T-cell (primary cell): ENCODE results near the gene DNAJB2. TPM values are rescaled to one million over a fixed set of nuclear protein-coding genes. Genes with fewer than 3 reads are reported as not detected.
"Not testable (repeated sequence)": the region's sequence is repeated elsewhere in the genome, so short reads cannot be mapped to it uniquely, and the experiment has no call there.

Experiments used
- ATAC-seq, 4 experiments: fragments of 200-7000 bp in 3 of 4; fragments of 150-1000 bp in 1 of 4; cut with Tn5 transposase; replicated peaks in 1 of 4; 1 replicate in 3 of 4; 2 replicates in 1 of 4; pipeline ENCODE4 v1.10.0; 2021; ENCODE audit warnings: moderate library complexity in 3 of 4, mild to moderate bottlenecking in 2 of 4, moderate number of reproducible peaks in 1 of 4
- CTCF ChIA-PET, 2 donors: fragments of 300-600 bp; sonication (Branson Sonifier 250); formaldehyde crosslinking; loops; one replicate each; lab custom pipeline; 2022; ENCODE audit warnings: antibody characterized with exemption in 2 of 2; lab: Charles Lee
- POLR2A ChIA-PET, 2 donors: fragments of 300-600 bp; sonication (Branson Sonifier 250); formaldehyde crosslinking; loops; one replicate each; lab custom pipeline; 2022; ENCODE audit warnings: antibody characterized with exemption in 2 of 2; lab: Charles Lee
- DNase-seq, 35 experiments: peaks; one replicate each; pipeline versions ENCODE4 v3.0.0 to v3.0.0-alpha.2; 2013 to 2023
- H3K27ac ChIP-seq: one replicate; pipeline ENCODE4 v1.5.1; 2013; ENCODE audit warnings: low read length
- H3K27me3 ChIP-seq, 2 experiments: replicated peaks in 1 of 2; 1 replicate in 1 of 2; 2 replicates in 1 of 2; pipeline versions ENCODE4 v1.6.1 to v1.7.0; 2013; ENCODE audit warnings: low read length in 1 of 2, mixed read lengths in 1 of 2; ENCODE audit not compliant: control insufficient read depth in 2 of 2, insufficient read depth in 2 of 2; ENCODE audit errors: extremely low read depth in 1 of 2
- H3K36me3 ChIP-seq, 2 donors: 1 replicate in 1 of 2; 2 replicates in 1 of 2; pipeline versions ENCODE4 v1.6.1 to v1.7.0; 2013; ENCODE audit warnings: low read length in 1 of 2; ENCODE audit not compliant: control insufficient read depth in 2 of 2, insufficient read depth in 1 of 2; ENCODE audit errors: extremely low read depth in 1 of 2
- H3K4me1 ChIP-seq, 2 experiments: 1 replicate in 1 of 2; 2 replicates in 1 of 2; pipeline versions ENCODE4 v1.6.1 to v1.7.0; 2013; ENCODE audit warnings: low read length in 2 of 2, mixed read lengths in 1 of 2; ENCODE audit not compliant: insufficient read depth in 2 of 2, control insufficient read depth in 1 of 2; ENCODE audit errors: extremely low read depth in 1 of 2
- H3K4me3 ChIP-seq, 2 donors: 1 replicate in 1 of 2; 2 replicates in 1 of 2; pipeline versions ENCODE4 v1.5.1 to v1.7.0; 2013; ENCODE audit warnings: mild to moderate bottlenecking in 2 of 2, low read length in 1 of 2, moderate library complexity in 1 of 2; ENCODE audit not compliant: control insufficient read depth in 1 of 2; ENCODE audit errors: extremely low read depth in 1 of 2
- H3K9me3 ChIP-seq: 2 replicates; pipeline ENCODE4 v1.7.0; 2013
- H3K27ac Mint-ChIP-seq, 2 donors: one replicate each; pipeline ENCODE4 v1.8.0; 2020 to 2021; ENCODE audit warnings: mild to moderate bottlenecking in 2 of 2, mixed read lengths in 2 of 2
- H3K27me3 Mint-ChIP-seq, 2 donors: one replicate each; pipeline ENCODE4 v1.8.0; 2021 to 2022; ENCODE audit warnings: mixed read lengths in 2 of 2
- H3K36me3 Mint-ChIP-seq: one replicate; pipeline ENCODE4 v1.8.0; 2021; ENCODE audit warnings: mixed read lengths
- H3K4me1 Mint-ChIP-seq, 3 donors: one replicate each; pipeline ENCODE4 v1.8.0; 2020 to 2022; ENCODE audit warnings: mixed read lengths in 3 of 3, mild to moderate bottlenecking in 1 of 3
- H3K4me3 Mint-ChIP-seq, 3 donors: one replicate each; pipeline ENCODE4 v1.8.0; 2020 to 2022; ENCODE audit warnings: mild to moderate bottlenecking in 3 of 3, mixed read lengths in 3 of 3, moderate library complexity in 3 of 3
- H3K9me3 Mint-ChIP-seq, 3 donors: one replicate each; pipeline ENCODE4 v1.8.0; 2020 to 2022; ENCODE audit warnings: mixed read lengths in 3 of 3
- WGBS: methylation state at CpG from one replicate; pipeline ENCODE4 v1.1.5; 2013; ENCODE audit warnings: missing lambda C conversion rate; ENCODE audit not compliant: insufficient coverage; 5-methylcytosine and 5-hydroxymethylcytosine counted together
- total RNA-seq, 35 experiments: library from RNA in 6 of 35; stranded (reverse) in 6 of 35; fragments of 120-200 nt in 1 of 35; gene quantifications; one replicate each; pipeline versions ENCODE4 v1.2.1 to v1.2.4 and lab custom pipeline; 2013 to 2026

The DNAJB2 gene
- total RNA-seq, 5 donors from 2014 or later (not counting 1 experiment from before 2014, with no cell fraction given), result 83.0 to 150 (median 91.8) TPM

DNA sequence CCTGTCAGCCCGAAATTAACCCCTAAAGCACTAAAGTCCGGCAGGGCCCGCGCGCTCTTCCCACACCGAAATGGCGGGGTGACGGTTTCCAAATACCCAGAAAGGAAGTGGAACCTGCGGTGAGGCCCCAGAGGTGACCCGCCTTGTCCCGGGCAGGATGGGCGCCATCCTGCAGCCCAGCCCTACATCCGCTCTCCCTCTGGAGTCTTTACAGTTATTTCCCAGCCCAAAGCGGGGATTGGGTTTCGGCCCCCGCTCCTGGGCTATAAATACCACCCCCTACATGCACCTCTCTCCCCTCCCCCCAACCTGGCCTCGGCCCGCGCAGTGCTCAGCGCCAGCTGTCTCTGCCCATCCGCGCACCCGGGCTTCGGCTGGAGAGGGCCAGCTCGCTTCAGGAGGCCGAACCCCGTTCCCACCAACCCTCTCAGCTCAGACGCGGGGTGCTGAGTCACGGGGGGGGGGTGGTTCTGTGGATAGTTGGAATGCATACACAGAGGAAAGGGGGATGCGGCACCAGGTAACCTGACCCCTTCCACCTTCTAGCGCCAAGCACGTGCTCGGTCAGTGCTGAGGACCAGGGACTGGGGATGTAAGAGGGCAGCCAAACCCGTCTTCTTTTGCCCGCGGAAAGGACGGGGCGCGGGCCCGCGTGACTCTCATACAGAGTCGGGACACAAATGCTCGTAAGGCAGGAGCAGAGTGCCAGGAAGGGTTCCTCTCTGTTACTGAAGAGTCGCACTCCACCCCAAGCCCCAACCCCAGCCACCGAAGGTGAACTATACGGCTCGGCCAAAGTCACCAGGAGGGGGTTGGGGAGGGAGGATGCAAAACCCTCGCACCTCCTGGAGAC lies 26.0 kb upstream of the DNAJB2 start, which contains the start of gene TUBA4B:
Gene TUBA4B (plus strand): TSS at position 344 of the 853 bp plus-strand sequence. CDS start 165 bp downstream, at position 509.
- Mint-ChIP-seq H3K27ac (peak within 1 kb of the TSS; percentile 98 to 99), H3K4me3 (peak within 1 kb of the TSS; percentile 75 to 96 (median 83)), H3K9me3 (no peaks in the 10 kb centered on the region), H3K4me1 (peaks cover 56 to 57% (median 57%) of the 10 kb centered on the region in 3 donors), H3K36me3 (peaks cover 37% of the 10 kb centered on the region), H3K27me3 (no peaks in the 10 kb centered on the region)
- Histone ChIP-seq H3K9me3 (no peaks in the 10 kb centered on the region), H3K4me3 (peak within 1 kb of the TSS; percentile 95 to 99), H3K27ac (peak within 1 kb of the TSS; percentile 94), H3K36me3 (peaks cover 15 to 38% of the 10 kb centered on the region in 2 donors), H3K4me1 (peaks cover 33 to 55% of the 10 kb centered on the region in 2 experiments), H3K27me3 (no peaks in the 10 kb centered on the region)
- ChIA-PET POLR2A (interaction anchor here (0.6 to 2.7 kb wide), 8 partner anchors 8 to 77 kb away, joined by 3 to 32 read pairs (median 4); partner anchors contain the start of genes GLB1L (in 2 of the 2), STK16 (in 2 of the 2), ABCB6 (in 1 of the 2) and ANKZF1 (in 1 of the 2)), CTCF (interaction anchor here (0.6 to 2.5 kb wide), 9 partner anchors 24 to 350 kb away, joined by 3 to 38 read pairs (median 6); partner anchors contain the start of genes ANKZF1 (in 1 of the 2), ATG9A (in 1 of the 2), CNPPD1 (in 1 of the 2) and DNAJB2 (in 1 of the 2))
- DNase-seq (peak in 16 of 35 experiments; percentile 5 to 58 (median 27)), ATAC-seq (peak; percentile 28 to 38 (median 32))
- 0% methylated on average over 21 of the region's 49 CpGs for WGBS

DNA sequence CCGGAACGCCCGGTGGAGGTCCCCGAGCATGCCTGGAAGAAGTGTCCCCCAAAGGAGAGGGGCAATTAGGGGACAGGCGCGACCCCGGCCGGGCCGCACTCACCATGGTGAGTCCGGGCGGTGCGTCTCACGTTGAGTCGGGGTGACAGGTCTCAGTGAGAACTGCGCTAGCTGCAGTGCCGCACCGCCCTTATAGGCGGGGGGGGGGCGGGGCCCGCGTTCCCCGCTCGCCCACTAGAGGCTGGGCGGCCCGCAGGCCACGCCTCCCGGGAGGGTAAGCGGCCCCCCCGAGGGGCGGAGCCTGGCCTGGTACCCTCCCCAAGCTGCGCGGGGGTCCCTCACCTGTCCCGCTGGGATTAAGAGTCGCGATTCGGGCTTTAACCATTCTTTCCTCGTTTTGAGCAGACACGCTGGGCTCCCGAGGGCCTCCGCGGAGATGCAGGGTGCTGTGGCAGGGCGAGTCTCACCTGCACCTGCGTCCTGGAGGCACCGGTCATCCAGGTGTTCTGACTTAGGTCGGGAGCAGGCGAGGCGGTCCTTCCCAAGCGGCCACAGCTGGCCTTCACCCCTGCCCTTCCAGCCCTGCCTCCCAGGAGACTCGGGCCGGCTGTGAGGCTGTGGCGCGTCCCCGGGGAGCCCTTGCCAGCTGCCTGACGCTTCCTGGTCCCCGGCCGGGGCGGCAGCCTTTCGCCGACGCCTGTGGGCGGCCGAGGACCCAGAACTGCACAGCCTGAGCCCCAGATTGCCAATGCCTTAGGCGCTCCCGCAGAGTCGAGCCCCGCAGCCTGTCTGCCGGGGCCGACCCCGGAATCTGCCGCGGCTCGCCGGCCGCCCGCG lies 25.2 kb upstream of the DNAJB2 start, which contains the start of gene TUBA4A:
Gene TUBA4A (minus strand): TSS at position 166 of the 837 bp plus-strand sequence. CDS start 60 bp downstream, at position 106.
- peaks cover 13 to 29% of the 10 kb centered on the region in 2 donors for H3K36me3 ChIP-seq
- H3K9me3 Mint-ChIP-seq, result no peaks in the 10 kb centered on the region
- H3K27me3 ChIP-seq, result no peaks in the 10 kb centered on the region
- H3K4me1 Mint-ChIP-seq, result peaks cover 47 to 48% (median 48%) of the 10 kb centered on the region in 3 donors
- WGBS, result under 1% methylated on average over 75 of the region's 76 CpGs
- H3K4me3 Mint-ChIP-seq, result peak within 1 kb of the TSS; percentile 75 to 96 (median 83)
- ChIA-PET CTCF (interaction anchor here (0.6 to 2.7 kb wide), 16 partner anchors 9 to 349 kb away, joined by 3 to 38 read pairs (median 6); partner anchors contain the start of genes ANKZF1 (in 1 of the 2), ATG9A (in 1 of the 2), CNPPD1 (in 1 of the 2) and DNAJB2 (in 1 of the 2)), POLR2A (interaction anchor here (0.6 to 2.7 kb wide), 13 partner anchors 9 to 858 kb away, joined by 3 to 32 read pairs (median 6); partner anchors contain the start of genes GLB1L (in 2 of the 2), STK16 (in 2 of the 2), ANKZF1 (in 1 of the 2) and ATG9A (in 1 of the 2))
- DNase-seq (peak; percentile 82 to 96 (median 89)), ATAC-seq (peak; percentile 77 to 87 (median 78))
- H3K36me3 Mint-ChIP-seq, result peaks cover 30% of the 10 kb centered on the region
- peaks cover 25 to 47% of the 10 kb centered on the region in 2 experiments for H3K4me1 ChIP-seq
- peak within 1 kb of the TSS; percentile 98 to 99 for H3K27ac Mint-ChIP-seq
- no peaks in the 10 kb centered on the region for H3K9me3 ChIP-seq
- H3K4me3 ChIP-seq, result peak within 1 kb of the TSS; percentile 95 to 99
- H3K27ac ChIP-seq, result peak within 1 kb of the TSS; percentile 94
- no peaks in the 10 kb centered on the region for H3K27me3 Mint-ChIP-seq

DNA sequence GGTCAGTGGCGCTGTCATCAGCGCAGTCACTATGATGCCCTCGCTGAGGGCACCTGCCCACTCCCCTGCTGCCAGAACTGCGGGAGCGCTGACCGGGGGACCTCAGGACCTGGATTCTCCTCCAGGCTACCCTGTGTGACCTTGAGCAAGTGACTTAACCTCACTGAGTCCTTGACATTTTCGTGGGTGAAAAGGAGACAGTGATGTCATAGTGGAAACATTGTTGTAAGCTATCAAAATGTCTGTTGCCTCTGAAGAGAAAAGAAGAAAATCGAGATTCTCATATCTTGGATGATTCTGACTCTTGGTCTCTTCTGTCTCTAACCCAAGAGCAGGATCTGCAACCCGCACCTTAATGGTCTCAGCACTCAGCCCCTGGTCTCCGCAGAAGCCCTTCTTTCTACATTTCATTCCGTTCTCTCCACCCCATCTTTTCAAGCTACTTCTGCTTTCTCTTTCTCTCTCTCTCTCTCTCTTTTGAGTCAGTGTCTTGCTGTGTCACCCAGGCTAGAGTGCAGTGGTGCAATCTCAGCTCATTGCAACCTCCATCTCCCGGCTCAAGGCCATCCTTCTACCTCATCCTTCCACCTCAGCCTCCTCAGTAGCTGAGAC lies 24.5 kb upstream of the DNAJB2 start:
- ATAC-seq (peak; percentile 18 to 33 (median 21)), DNase-seq (peak in 19 of 35 experiments; percentile 17 to 72 (median 36))
- Histone ChIP-seq H3K27ac (peak overlapping the region; percentile 94), H3K36me3 (peaks cover 13 to 25% of the 10 kb centered on the region in 2 donors), H3K4me1 (peaks cover 20 to 40% of the 10 kb centered on the region in 2 experiments), H3K27me3 (no peaks in the 10 kb centered on the region), H3K9me3 (no peaks in the 10 kb centered on the region), H3K4me3 (peak overlapping the region; percentile 95 to 99)
- Mint-ChIP-seq H3K4me3 (peak overlapping the region; percentile 75 to 96 (median 83)), H3K9me3 (no peaks in the 10 kb centered on the region), H3K27ac (peak overlapping the region; percentile 88 to 98), H3K4me1 (peaks cover 40 to 41% (median 41%) of the 10 kb centered on the region in 3 donors), H3K36me3 (peaks cover 24% of the 10 kb centered on the region), H3K27me3 (peaks cover 1 to 3% of the 10 kb centered on the region in 2 donors)
- 10% methylated on average over 6 of the region's 12 CpGs for WGBS
- ChIA-PET CTCF (interaction anchor here (0.6 to 2.7 kb wide), 18 partner anchors 8 to 78 kb away, joined by 3 to 38 read pairs (median 5); partner anchors contain the start of genes ANKZF1 (in 1 of the 2), ATG9A (in 1 of the 2), CNPPD1 (in 1 of the 2) and DNAJB2 (in 1 of the 2)), POLR2A (interaction anchor here (0.6 to 2.7 kb wide), 10 partner anchors 10 to 968 kb away, joined by 3 to 32 read pairs (median 7); partner anchors contain the start of genes GLB1L (in 2 of the 2), STK16 (in 2 of the 2), ANKZF1 (in 1 of the 2) and ATG9A (in 1 of the 2))

DNA sequence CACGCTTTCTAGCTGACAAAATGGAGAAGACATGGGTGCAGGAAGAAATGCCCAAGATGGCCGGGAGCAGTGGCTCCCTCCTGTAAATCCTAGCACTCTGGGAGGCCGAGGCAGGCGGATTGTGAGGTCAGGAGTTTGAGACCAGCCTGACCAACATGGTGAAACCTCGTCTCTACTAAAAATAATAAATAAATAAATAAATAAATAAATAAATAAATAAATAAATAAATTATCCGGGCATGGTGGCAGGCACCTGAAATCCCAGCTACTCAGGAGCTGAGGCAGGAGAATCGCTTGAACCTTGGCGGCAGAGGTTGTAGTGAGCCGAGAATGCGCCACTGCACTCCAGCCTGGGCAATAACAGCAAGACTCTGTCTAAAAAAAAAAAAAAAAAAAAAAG lies 20.2 kb upstream of the DNAJB2 start:
- H3K4me1 Mint-ChIP-seq, result peaks cover 11 to 20% (median 14%) of the 10 kb centered on the region in 3 donors
- H3K27ac Mint-ChIP-seq, H3K9me3 Mint-ChIP-seq, H3K27me3 ChIP-seq, H3K4me3 Mint-ChIP-seq, H3K36me3 ChIP-seq, DNase-seq, H3K27ac ChIP-seq, H3K9me3 ChIP-seq, H3K27me3 Mint-ChIP-seq, H3K36me3 Mint-ChIP-seq, H3K4me3 ChIP-seq, ATAC-seq: not testable (repeated sequence)
- peaks cover 0 to 12% of the 10 kb centered on the region in 2 experiments for H3K4me1 ChIP-seq
- ChIA-PET POLR2A (interaction anchor here in 1 of 2 donors (0.7 kb wide), 1 partner anchor 208 kb away, joined by 4 read pairs; no protein-coding TSS in a partner anchor), CTCF (interaction anchor here (0.6 to 1.1 kb wide), 8 partner anchors 9 to 796 kb away, joined by 3 to 7 read pairs (median 3); partner anchors contain the start of genes BCS1L (in 1 of the 2), DNAJB2 (in 1 of the 2) and ZNF142 (in 1 of the 2))
- WGBS, result 93% methylated on average over 3 of the region's 10 CpGs
